Osteocyte (in vitro differentiated cells): ENCODE measurements around the gene PTPDC1. TPM values are rescaled to one million over a fixed set of nuclear protein-coding genes. Genes with fewer than 3 reads are reported as not detected.

ENCODE experiments used
- DNase-seq: peaks from one replicate; pipeline ENCODE4 v3.0.0; 2021; ENCODE audit warnings: mixed read lengths; ENCODE audit not compliant: unreplicated experiment; ENCODE audit errors: extremely low spot score
- H3K27ac Mint-ChIP-seq: one replicate; pipeline ENCODE4 v1.8.0; 2021; ENCODE audit warnings: mild to moderate bottlenecking, mixed read lengths; ENCODE audit not compliant: unreplicated experiment
- H3K27me3 Mint-ChIP-seq: one replicate; pipeline ENCODE4 v1.8.0; 2021; ENCODE audit warnings: mixed read lengths; ENCODE audit not compliant: unreplicated experiment
- H3K36me3 Mint-ChIP-seq: one replicate; pipeline ENCODE4 v1.8.0; 2021; ENCODE audit warnings: mixed read lengths; ENCODE audit not compliant: unreplicated experiment
- H3K4me1 Mint-ChIP-seq: one replicate; pipeline ENCODE4 v1.8.0; 2021; ENCODE audit warnings: mixed read lengths; ENCODE audit not compliant: unreplicated experiment
- H3K4me3 Mint-ChIP-seq: one replicate; pipeline ENCODE4 v1.8.0; 2021; ENCODE audit warnings: mild to moderate bottlenecking, moderate library complexity, mixed read lengths; ENCODE audit not compliant: unreplicated experiment
- H3K9me3 Mint-ChIP-seq: one replicate; pipeline ENCODE4 v1.8.0; 2021; ENCODE audit warnings: mixed read lengths; ENCODE audit not compliant: unreplicated experiment
- total RNA-seq: library from RNA; stranded (reverse); gene quantifications from 2 replicates; pipeline ENCODE4 v1.2.1, GENCODE V29; 2021
- TF ChIP-seq, protein P1 (sequence below): fragments of 200-600 bp; sonication (generic); IDR thresholded peaks from 2 replicates; pipeline ENCODE4 v1.5.0; 2021; ENCODE audit warnings: antibody characterized with exemption, mild to moderate bottlenecking, moderate library complexity

PTPDC1 gene
- total RNA-seq, 1 donor from 2014 or later = 11.5 TPM

DNA sequence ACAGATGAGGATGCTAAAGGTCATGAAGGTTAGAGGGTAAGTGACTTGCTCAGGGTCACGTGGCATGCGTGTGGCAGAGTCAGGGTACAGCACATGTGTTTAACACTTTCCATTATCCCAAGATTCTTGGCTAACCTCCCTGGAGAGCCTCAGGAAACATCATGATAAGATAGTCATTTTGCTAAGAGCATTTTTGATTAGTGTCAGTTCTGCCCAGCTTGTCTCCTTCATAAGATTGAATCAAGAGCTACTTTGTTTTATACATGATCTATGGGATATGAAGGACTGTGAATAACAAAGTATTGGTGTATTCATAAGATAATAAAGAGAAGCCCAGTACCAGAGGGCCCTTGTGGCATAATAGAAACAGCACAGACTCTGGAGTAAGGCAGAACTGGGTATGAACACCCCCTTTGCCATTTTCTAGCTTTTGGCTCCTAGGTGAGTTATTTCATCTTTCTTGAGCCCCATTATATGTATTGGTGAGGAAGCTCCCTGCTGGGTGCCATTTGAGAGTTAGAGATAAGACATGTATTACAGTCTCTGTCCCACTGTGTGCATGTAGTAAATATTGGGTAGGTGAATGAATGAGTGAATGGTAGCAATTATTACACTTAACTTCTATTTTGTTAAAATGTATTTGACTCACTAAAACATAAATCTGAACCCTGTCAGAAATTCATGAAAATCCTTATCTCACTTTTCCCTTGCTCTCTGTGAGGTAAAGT is 16.1 kb downstream of the PTPDC1 start:
- H3K4me1 Mint-ChIP-seq = peaks cover 5% of the 10 kb centered on the region
- no peak overlapping the region for H3K27ac Mint-ChIP-seq
- H3K36me3 Mint-ChIP-seq = peaks cover 21% of the 10 kb centered on the region
- DNase-seq = no peak
- TF ChIP-seq, protein P1, sequence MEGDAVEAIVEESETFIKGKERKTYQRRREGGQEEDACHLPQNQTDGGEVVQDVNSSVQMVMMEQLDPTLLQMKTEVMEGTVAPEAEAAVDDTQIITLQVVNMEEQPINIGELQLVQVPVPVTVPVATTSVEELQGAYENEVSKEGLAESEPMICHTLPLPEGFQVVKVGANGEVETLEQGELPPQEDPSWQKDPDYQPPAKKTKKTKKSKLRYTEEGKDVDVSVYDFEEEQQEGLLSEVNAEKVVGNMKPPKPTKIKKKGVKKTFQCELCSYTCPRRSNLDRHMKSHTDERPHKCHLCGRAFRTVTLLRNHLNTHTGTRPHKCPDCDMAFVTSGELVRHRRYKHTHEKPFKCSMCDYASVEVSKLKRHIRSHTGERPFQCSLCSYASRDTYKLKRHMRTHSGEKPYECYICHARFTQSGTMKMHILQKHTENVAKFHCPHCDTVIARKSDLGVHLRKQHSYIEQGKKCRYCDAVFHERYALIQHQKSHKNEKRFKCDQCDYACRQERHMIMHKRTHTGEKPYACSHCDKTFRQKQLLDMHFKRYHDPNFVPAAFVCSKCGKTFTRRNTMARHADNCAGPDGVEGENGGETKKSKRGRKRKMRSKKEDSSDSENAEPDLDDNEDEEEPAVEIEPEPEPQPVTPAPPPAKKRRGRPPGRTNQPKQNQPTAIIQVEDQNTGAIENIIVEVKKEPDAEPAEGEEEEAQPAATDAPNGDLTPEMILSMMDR = no peak
- H3K4me3 Mint-ChIP-seq = no peak overlapping the region
- H3K9me3 Mint-ChIP-seq = no peaks in the 10 kb centered on the region
- no peaks in the 10 kb centered on the region for H3K27me3 Mint-ChIP-seq

DNA sequence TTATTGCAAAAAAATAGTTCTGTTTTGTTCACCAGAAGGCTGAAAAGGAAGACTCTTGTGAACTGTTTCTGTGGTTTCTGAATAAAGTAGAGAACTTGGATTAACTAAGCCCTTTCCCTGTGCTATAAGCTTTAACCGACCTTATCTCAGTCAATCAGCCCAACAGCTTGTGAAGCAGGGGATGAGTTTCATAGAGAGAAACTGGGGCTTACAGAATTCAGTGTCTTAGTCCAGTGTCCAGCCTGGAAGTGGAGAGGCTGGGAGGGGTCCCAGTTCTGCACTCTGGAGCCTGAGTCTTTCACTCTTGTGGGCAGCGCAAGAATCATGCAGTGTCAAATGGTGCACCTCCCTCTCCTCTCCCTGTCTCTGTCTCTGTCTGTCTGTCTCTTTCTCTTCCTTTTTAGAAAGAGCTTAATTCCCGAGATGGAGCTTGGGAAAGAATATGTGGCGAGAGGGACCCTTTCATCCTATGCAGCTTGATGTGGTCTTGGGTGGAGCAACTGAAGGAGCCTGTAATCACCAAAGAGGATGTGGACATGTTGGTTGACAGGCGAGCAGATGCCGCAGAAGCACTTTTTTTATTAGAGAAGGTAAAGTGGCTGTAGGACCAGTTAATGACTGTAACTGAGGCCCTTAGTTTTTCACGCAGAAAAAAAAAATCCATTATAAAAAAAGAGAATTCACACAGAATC is 17.0 kb downstream of the PTPDC1 start:
- TF ChIP-seq, protein P1 = no peak
- Mint-ChIP-seq H3K27ac (no peak overlapping the region), H3K4me3 (no peak overlapping the region), H3K9me3 (no peaks in the 10 kb centered on the region), H3K36me3 (peaks cover 20% of the 10 kb centered on the region), H3K4me1 (peaks cover 5% of the 10 kb centered on the region), H3K27me3 (no peaks in the 10 kb centered on the region)
- DNase-seq = no peak

DNA sequence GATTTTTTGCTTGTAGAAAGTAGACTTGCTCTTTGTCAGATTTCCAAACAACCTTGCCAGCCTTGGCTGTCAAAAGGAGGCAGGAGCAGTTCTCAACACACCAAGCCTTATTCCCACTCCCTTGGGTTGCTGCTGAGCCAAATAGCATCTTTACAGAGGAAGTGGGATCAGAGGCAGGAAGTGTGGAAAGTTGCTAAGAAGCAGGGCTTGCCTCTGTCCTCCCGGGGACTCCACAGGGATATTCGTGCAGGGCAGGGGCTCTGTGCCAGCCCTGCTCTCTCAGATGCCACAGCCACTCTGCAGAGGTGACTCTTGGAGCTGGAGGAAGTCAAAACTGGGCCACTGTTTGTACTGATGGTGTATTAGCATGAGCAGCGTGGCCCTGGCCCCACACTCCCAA is 24.3 kb downstream of the PTPDC1 start:
- H3K4me1 Mint-ChIP-seq = peaks cover 20% of the 10 kb centered on the region
- no peak overlapping the region for H3K4me3 Mint-ChIP-seq
- TF ChIP-seq, protein P1 = no peak
- no peaks in the 10 kb centered on the region for H3K9me3 Mint-ChIP-seq
- H3K27ac Mint-ChIP-seq = no peak overlapping the region
- DNase-seq = no peak
- peaks cover 11% of the 10 kb centered on the region for H3K36me3 Mint-ChIP-seq
- H3K27me3 Mint-ChIP-seq = no peaks in the 10 kb centered on the region

DNA sequence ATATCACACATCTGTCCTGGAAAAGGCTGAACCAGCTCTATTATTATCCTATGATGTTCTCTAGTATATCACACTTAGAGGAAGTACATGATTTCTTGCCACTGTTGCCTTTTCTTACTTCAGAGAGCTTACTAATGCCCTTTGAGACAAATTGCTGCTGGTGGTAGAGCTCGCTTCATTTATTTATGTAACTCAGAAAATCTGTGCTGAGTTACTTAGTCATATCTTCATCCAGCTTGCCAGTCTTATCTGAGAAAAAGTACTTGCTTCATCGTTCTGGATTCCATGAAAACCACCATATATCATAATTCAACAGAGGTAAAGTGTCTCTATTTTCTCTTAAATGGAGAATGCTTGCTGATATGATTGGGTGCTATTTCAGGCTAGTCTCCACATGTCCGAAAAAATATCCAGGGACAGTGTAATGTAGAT is 26.6 kb downstream of the PTPDC1 start:
- Mint-ChIP-seq H3K27me3 (no peaks in the 10 kb centered on the region), H3K27ac (peak overlapping the region; percentile 54), H3K4me1 (peaks cover 20% of the 10 kb centered on the region), H3K4me3 (no peak overlapping the region), H3K36me3 (peaks cover 4% of the 10 kb centered on the region), H3K9me3 (no peaks in the 10 kb centered on the region)
- no peak for DNase-seq
- TF ChIP-seq, protein P1 = no peak

DNA sequence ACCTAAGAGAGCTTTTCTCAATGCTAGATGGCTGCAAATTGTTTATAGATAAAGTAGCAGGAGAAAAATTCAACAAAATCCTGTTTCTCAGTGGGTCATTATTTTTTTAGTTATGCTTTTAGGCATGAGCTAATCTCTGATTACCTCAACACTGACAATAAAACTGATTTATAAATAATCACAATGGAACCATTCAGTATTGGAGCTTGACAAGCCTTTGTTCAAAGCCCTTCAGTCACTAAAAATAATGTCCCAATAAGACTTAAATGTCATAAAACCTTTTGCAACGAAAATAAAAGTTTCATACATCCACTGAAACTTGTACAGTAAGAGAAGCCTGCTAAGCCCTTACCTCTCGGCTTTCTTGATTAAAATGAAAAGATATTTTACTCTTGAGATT is 27.2 kb downstream of the PTPDC1 start:
- Mint-ChIP-seq H3K4me1 (peaks cover 20% of the 10 kb centered on the region), H3K36me3 (peaks cover 4% of the 10 kb centered on the region), H3K4me3 (no peak overlapping the region), H3K27ac (no peak overlapping the region), H3K27me3 (no peaks in the 10 kb centered on the region), H3K9me3 (no peaks in the 10 kb centered on the region)
- DNase-seq = no peak
- TF ChIP-seq, protein P1 = no peak
